Stimulated activated naive CD8-positive, alpha-beta T cell treated with anti-CD3 and anti-CD28 coated beads, Interleukin-15, Interleukin-2, amounts not matched to agents 100 U/mL and 50 U/mL, for 24 hours (primary cell): ENCODE data around the gene RNU1-1.
"Not testable (repeated sequence)": the region's sequence is repeated elsewhere in the genome, so short reads cannot be mapped to it uniquely, and the experiment has no call there.

Experiments used
- ATAC-seq: fragments of 150-1000 bp; cut with Tn5 transposase; one replicate; pipeline ENCODE4 v1.10.0; 2021
- DNase-seq: peaks from one replicate; pipeline ENCODE4 v3.0.0; 2021

RNU1-1 gene

DNA sequence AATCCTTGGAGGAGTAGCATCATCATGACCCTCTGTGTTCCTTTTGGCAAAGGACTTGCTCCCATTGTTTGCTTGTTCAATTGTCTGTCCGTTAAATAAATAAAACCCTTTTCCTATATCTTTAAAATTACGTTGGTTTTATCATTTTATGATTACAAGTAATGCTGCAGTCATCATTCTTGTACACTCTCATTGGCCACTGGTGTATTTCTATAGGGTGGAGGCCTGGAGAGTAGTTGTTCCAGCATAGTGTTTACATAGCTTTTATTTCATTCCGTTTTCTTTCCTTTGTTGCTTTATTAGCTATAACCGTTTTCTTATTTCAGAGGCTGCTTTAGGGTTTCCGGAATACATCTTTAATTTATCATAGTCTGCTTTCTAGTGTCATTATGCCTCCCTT is 7.6 kb upstream of the RNU1-1 start:
- DNase-seq, ATAC-seq: not testable (repeated sequence)

DNA sequence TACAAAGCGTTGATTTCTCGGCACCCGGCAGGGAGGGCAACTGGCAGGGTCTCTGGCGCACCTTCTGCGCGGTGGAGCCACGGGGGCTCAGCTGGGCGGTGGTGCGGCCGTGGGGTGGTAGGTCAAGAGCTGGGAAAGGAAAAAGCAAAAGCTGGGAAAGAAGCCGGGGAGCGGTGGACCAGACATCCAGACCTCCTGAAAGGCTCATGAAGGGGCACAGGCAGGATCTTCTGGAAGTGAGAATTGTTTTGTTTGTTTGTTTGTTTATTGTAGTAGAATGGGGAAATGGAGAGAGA is 7.2 kb upstream of the RNU1-1 start:
- DNase-seq (no peak), ATAC-seq (no peak)

DNA sequence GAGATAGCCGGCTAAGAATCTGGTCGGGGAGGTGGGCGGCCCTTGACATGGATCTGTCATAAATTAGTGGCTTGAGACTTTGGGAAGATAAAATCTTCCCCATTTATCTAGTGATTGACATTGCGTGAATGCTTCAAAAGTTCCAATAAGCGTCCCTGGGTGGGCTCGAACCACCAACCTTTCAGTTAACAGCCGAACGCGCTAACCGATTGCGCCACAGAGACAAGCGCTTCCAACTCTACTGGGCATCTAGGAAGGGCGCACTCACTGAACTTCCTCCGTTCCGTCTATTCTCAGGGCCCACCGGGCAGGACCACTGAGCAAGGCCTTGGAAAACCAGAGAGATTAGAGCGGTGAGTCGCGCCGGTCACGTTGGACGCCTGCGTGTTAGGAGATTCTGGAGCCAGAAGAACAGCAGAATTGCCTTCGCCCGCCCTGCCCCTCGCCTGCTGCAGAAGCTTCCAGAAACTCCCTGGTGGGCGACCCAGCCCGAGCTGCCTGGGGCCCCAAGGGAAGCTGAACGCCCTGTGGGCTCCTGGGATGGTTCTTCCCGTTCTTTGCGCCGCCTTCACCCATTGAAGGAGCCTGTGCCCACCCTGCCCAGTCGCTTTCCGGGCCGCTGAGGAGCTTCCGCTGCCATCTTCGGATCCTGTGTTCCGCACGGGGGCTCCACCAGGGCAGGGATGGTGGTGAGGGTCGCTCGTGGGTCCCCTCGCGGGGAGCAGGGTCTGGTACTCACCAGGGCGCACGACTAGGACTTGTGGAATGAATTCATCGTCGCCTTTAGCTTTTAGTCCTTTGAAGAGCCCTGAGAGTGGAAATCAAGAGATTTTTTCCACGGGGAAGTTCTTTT is 6.6 kb upstream of the RNU1-1 start:
- DNase-seq, ATAC-seq: not testable (repeated sequence)

DNA sequence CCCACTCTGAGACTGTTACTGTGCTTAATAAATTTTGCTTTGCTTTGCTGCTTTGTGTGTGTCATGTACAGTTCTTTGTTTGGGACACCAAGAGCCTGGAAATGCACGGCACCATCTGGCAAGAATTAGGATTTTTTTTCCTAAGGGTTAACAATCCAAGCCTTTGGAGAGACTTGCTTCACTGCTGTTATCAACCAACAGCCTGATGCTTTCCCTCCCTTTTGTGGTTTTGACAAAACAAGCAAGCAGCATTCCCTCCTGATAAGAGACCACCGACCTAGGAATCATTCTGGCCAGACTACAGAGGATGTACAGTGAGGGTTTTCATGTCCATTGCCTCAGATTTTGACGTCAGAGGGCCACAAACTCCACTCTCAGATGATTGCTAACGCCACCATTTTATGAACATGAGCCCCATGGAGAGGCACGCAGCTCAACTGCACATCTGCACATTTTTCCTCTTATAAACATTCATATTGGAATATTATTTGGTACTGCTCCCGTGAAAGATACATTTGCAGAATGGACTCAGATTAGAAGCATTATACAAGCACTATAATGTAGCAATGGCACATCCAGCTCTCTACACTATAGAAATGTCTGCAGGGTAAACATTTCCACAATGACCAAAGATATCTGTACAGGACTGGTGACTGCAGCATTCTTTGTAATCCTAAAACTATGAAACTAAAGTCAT is 5.3 kb upstream of the RNU1-1 start:
- not testable (repeated sequence) for DNase-seq

DNA sequence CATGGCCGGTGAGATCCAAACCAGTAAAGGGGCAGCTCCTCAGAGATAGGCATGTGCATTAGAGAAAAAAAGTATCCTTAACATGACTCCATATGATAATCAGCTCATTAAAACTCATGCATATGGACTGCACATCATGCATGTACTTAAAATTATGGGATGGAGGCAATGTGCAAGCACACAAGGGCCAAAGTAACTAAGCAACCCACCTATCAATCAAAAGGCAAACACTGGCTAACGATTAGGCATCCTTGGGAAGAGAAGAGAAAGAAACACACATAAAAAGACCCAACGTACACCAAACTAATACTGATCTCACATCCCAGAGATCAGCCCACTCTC is 4.8 kb upstream of the RNU1-1 start:
- not testable (repeated sequence) for DNase-seq, ATAC-seq

More for the DNA sequence above, 5.3 kb upstream of the RNU1-1 start:
- ATAC-seq: not testable (repeated sequence)

DNA sequence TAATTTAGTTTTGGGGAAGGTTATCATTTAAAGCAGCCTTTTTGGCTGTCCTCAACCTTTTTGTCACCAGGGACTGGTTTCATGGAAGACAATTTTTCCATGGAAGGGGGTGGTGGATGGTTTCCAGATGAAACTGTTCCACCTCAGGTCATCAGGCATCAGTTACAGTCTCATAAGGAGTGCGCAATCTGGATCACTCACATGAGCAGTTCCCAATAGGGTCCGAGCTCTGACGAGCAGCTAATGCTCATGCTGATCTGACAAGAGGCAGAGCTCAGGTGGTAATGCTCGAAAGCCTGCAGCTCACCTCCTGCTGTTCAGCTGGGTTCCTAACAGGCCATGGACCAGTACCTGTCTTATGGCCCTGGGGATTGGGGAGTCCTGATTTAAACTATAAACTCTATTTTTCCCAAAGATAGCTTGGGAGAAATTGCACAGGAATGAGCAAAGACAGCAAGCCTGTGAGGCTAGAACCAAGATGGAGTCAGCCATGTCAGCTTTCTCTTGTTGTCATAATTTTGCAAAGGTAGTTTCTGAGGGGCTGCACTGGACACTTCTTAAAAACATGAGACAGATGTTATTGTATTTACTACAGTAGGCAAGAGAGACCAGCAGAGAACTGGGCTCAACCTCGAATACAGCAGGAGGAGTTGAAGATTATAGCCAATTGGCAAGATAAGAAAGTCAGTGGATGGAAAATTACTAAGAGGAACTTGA is 2.8 kb upstream of the RNU1-1 start:
- ATAC-seq, DNase-seq: not testable (repeated sequence)

DNA sequence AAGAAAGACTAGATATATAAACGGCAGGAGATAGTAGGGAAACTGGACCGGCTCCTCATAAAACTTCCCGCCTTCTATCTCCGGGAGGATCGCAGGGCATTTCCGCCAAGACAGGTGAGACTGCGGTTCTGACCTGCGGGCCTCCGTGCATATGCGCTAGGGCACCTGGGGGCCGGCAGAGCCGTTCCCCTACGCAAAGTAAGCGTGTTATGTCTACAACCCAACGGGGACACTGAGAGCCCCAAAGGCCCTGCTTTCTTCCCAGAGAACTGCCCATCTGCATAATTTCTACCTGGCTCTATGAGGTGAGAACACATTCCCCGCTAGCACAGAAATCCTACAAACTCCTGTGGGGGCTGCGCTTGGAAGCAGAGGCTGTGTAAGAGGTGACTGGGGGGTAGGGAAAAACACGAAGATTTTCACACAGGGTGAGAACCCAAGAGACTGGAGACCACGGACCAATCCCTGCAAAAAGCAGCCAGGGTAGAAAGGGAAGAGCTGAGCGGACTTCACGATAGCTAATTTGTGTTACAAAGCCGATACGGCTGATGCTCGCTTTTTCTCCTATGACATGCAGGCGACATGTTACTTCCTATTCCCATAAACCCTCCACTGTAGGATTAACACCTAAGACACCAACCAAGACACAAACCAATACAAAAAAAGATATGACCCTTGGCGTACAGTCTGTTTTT is 526 bp downstream of the RNU1-1 start:
- DNase-seq: peak; percentile 60
- ATAC-seq: peak; percentile 99

DNA sequence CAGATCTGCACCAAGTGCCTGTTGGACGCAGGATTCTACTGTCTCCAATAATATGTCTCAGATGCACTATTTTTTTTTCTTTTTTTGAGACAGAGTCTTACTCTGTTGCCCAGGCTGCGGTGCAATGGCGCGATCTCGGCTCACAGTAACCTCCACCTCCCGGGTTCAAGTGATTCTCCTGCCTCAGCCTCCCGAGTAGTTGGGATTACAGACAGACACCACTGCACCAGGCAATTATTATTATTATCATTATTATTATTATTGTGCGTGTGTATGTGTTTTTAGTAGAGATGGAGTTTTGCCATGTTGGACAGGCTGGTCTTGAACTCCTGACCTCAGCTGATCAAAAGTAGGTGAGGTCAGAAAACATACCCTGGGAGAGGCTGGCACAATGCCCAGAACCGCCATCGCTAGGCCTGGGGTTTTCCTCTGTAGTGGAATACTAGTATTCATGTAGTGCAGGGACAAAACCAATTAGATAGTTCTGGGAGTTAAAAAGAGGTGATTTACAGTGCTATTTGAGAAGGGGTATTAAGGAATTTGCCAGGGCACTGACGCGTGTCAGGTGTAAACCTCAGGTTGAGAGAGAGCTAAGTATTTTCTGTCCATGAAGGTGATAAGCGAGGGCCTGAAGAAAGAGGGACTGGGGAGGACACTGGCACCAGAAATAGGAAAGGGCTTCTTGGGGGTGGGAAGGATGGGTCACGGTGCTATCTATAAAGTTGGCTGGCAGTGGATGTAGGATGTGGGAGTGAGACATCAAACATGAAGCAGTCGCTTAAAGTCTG is 1.3 kb downstream of the RNU1-1 start:
- peak; percentile 23 for DNase-seq

DNA sequence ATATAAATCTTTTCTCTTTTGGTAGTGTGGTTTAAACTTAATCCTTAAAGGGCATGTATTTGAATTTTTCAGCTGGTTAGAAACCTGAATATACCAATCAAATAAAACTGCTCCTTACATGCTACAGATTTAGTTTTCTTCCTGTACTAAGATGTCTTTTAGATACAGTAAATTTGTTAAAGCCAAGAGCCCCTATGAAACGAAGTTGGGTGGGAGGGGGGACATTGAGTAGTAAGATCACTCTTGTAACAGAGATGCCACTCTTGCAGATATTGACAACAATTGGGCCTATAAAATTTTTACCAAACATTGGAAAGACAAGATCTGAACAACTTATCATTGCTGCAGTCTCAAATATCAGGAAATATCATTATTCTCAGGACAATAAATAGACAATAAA is 2.2 kb downstream of the RNU1-1 start:
- ATAC-seq, DNase-seq: not testable (repeated sequence)

More for the DNA sequence above, 1.3 kb downstream of the RNU1-1 start:
- not testable (repeated sequence) for ATAC-seq

DNA sequence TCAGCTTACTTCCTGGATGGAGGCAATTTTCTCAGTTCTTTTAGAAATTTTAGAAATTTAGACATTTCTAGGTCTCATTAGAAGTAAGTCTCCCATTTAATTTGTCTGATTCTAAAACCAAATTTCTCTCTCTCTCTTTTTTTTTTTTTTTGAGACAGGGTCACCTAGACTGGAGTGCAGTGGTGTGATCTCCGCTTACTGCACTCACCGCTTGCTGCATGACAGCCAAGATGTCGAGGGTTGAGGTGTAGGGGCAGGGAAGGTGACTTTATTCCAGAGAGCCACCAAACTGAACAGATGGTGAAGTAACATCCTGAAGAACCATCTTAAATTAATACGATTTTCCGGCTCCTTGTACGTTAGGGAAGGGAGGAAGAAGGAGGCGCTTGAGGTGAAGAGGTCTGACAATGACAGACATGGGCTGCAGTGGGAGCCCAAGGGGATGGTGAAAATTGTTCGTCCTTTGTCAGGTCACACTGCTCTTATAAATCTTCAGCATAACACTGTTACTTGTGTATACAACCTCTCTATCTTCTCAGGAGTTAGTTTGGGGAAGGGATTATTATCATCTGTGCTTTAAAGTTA is 5.1 kb downstream of the RNU1-1 start:
- ATAC-seq: not testable (repeated sequence)
- DNase-seq: peak; percentile 37

DNA sequence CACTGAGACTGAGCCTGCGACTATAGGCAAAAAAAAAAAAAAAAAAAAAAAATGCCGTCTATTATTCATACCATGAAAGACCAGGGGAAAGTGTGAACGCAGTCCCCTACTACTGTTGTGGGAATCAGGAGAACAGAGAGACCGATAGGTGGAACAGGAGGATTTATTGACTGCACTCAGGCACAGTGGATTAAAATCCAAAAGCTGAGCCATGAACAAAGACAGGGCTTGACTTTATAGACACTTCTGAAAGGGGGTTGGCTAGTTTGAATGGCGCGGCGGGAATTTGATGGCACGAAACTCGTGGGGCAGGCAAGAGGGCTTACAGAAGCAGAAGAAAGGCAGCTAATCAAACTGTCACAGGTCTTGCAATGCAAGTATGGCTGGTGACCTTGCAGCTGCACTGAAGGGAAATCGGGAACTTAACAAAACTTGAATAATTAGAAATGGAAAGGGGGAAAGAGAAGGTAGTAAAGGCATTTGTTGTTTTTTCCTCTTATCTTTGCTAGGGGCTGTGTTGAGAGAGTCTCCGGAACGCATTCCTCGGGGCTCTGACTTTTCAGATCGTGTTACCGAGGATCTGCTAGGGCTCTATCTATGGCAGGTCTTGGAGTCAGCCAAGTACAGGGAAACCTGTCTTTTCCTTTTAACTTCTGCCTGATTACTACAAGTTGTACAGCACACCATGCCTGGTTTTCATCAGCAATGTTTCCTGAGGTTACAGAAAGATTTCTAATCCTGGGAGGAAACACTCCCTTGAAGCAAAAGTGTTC is 7.5 kb downstream of the RNU1-1 start:
- DNase-seq, ATAC-seq: not testable (repeated sequence)

DNA sequence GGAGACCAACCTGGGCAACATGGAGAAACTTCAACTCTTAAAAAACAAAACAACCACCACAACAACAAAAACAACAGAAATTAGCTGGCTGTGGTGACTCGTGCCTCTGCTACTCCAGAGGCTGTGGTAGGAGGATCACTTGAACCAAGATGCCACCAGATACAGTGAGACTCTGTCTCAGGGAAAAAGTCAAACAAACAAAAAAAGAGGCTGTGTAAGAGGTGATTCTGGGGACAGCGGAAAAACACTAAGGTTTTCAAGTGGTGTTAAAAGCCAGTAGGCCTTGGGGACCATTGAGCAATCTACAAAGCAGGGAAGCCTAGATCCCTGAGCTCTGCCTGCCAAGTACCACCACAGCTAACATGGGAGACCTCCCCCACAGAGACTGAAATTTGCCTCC is 8.2 kb downstream of the RNU1-1 start:
- DNase-seq, ATAC-seq: not testable (repeated sequence)

DNA sequence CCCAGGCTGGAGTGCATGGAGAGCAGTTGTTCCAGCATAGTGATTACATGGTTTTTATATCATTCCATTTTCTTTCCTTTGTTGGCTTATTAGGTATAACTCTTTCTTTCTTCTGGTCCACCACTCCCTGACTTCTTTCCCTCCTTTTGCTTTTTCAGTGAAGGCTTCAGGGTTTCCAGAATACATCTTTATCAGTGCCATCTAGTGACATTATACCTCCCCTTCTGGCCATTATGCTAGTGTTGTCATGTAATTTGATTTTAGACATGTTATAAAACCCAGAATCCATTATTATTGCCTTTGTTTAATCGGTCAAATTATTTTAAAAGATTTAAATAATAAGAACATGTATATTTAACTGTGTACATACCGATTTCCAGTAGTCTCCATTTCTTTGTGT is 10.6 kb downstream of the RNU1-1 start:
- DNase-seq: no peak
- ATAC-seq: no peak

DNA sequence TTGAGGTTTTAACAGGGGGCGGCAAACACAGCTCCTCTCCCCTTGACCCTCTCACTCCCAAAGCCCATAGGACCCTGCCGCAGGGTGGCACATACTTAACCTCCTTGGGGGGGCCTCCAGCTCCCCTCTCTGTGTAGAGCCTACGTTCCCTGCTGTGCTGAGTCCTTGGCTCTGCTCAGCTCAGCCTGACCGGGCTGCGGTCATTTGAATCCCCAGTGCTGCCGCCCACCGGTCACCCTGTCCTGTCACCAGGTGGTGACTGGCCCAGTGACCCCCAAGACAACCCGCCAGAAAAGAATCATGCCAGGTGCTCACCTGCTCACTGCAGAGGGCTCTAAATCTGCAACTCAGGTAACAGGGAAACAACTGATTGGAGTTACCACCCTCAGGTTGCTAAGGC is 12.6 kb downstream of the RNU1-1 start:
- not testable (repeated sequence) for DNase-seq, ATAC-seq

DNA sequence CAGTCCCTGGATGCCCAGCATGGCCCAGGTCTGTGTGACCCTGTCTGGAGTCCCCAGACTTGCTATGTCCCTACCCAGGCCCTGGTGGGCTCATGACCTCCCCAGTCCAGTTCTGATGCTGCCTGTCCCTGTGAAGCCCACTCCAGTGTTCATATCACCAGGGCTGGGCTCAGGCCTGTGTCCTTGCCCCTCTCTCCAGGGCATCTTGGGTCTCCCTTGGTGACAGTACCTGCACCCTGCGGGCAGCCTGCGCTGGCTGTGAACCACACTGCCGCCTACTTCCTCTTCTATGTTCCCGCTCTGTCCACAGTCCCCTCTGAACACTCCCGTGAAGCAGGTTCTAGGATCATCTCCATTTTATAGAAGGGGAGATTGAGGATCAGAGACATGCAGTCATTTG is 13.1 kb downstream of the RNU1-1 start:
- ATAC-seq, DNase-seq: not testable (repeated sequence)

DNA sequence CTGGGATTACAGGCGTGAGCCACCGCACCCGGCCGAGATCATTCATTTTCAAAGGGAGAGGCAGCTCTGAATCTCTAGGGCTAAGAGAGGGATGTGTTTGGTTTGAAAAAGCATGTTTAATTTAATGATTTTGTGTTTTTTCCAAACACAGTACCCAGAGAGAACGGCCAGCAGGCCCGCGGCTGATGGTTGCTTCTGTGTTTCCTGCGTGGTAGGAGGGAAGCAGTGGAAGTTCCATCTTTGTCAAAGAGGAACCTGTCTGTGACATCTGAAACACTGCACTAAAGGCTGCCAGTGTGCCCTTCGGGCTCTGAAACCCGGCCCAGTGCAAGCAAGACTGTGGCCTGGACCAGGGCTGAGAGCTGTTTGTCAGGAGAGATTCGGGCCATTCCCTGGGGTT is 13.6 kb downstream of the RNU1-1 start:
- ATAC-seq: not testable (repeated sequence)

DNA sequence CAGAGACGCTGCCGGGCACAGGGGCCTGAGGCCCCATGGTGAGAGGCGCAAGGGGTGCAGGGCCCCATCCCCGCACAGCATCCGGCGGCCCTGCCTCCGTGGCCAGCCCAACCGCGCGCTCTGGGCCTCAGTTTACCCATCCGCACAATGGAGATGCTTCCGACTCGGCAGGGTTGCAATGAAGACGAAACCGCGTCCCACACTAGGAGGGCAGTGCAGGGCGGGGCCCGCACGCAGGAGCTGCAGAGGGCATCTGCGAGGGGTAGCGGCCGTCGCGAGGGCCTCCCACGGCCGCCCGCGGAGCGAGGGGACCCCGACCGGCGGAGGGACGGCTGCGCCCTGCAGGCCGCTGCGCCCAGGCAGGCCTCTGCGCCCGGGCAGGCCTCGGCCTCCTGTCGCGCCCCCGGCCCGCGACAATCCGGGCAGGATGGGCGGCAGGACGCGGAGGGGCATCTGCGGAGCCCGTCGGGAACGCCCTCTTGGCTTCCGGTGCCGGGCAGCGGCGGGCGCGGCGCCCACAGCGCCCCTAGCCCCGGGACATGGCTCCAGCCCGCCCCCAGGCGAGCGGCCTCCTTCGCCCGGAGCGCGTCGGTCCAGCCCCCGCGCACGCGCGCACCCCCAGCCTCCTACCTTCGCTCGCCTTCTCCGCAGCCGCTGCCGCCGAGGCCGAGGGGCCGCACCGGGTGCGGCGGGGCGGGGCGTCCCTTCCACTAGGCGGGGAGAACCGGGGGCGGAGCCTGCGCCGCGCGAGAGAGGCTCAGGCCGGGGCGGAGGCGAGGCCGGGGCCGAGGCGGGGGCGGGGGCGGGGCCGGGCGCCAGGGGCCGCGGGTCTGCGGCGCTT is 15.3 kb downstream of the RNU1-1 start:
- peak; percentile 90 for DNase-seq
- peak; percentile 89 for ATAC-seq

More for the DNA sequence above, 13.6 kb downstream of the RNU1-1 start:
- DNase-seq: not testable (repeated sequence)

DNA sequence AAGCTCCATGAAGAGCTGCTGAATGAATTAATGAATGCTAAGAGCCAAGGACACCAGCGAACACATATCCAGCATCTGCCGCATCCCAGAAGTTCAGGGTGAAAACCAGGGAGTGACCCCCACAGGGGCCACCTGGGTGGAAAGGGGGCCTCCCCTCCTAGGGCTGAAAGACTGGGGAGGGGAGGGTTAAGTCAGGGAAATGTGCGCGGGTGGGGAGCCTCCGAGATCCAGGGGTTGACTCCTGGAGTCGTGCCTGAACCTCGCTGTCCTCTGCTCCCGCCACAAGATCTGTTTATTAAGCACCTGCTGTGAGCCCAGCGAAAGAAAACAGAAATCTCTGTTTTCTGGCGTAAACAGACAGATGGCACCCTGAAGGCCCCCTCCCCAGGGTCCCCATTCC is 16.0 kb downstream of the RNU1-1 start:
- ATAC-seq, DNase-seq: not testable (repeated sequence)

DNA sequence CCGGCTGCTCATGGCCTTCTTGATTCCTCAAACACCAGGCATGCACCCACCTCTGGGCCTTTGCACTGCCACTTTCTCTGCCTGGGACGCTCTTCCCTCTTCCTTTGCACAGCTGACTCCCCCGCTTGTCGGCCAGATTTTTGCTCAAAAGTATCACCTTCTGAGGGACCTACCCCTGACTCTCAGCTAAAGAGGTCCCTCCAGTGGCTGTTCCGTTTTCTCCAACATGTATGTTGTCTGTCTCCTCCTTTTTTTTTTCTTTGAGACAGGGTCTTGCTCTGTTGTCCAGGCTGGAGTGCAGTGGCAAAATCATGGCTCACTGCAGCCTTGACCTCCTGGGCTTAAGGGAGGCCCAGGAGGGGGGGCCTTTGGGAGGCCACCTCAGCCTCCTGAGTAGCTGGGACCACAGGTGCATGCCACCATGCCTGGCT is 16.6 kb downstream of the RNU1-1 start:
- ATAC-seq, DNase-seq: not testable (repeated sequence)
